Measurements from ENCODE around the gene TRAFD1.

DNA sequence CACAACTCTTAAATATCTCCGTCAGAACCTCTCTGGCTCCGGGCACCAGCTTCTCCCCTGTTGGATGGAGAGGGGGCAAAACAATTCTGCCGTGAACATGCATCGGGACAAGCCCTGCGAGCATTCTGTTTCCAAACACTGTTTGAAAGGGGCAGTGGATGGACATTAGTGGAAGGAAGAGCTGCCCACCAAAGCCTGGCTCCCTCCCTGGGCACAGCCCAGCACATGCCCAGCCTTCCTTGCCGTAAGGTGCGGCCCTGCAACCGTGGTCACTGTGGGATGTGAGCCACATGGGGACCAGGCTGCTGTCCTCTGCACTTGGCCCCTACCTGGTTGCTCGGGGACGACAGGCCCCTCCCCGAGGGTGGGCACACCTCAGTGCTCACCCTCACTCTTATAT, 54.0 kb downstream of the TRAFD1 start:
- TF ChIP-seq, protein P1, sequence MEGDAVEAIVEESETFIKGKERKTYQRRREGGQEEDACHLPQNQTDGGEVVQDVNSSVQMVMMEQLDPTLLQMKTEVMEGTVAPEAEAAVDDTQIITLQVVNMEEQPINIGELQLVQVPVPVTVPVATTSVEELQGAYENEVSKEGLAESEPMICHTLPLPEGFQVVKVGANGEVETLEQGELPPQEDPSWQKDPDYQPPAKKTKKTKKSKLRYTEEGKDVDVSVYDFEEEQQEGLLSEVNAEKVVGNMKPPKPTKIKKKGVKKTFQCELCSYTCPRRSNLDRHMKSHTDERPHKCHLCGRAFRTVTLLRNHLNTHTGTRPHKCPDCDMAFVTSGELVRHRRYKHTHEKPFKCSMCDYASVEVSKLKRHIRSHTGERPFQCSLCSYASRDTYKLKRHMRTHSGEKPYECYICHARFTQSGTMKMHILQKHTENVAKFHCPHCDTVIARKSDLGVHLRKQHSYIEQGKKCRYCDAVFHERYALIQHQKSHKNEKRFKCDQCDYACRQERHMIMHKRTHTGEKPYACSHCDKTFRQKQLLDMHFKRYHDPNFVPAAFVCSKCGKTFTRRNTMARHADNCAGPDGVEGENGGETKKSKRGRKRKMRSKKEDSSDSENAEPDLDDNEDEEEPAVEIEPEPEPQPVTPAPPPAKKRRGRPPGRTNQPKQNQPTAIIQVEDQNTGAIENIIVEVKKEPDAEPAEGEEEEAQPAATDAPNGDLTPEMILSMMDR (conservative IDR thresholded peaks at IDR 0.05; ENCODE audit: low read length), result no peak
- no peak for TF ChIP-seq EZH2phosphoT487 (IDR thresholded peaks at IDR 0.05; ENCODE audit: borderline replicate concordance, low read depth, low read length)
